Karpas-422 (cell line): ENCODE results near the gene HYAL1. TPM values are rescaled to one million over a fixed set of nuclear protein-coding genes. Genes with fewer than 3 reads are reported as not detected.

Source experiments
- DNase-seq: peaks from one replicate; pipeline ENCODE4 v3.0.0-alpha.2; 2015
- H2AFZ ChIP-seq: fragments of 200-600 bp; sonication (generic); 2 replicates; pipeline ENCODE4 v1.6.1; 2014; ENCODE audit warnings: antibody characterized with exemption, low read length, mixed read lengths
- H3K27ac ChIP-seq: fragments of 200-600 bp; sonication (generic); 2 replicates; pipeline ENCODE4 v1.5.1; 2014; ENCODE audit warnings: mild to moderate bottlenecking, low read length, moderate library complexity
- H3K27me3 ChIP-seq: fragments of 200-600 bp; sonication (generic); 2 replicates; pipeline ENCODE4 v1.6.1; 2014; ENCODE audit warnings: low read length, mixed read lengths
- H3K36me3 ChIP-seq: fragments of 200-600 bp; sonication (generic); 2 replicates; pipeline ENCODE4 v1.6.1; 2014; ENCODE audit warnings: low read length, mixed read lengths; ENCODE audit not compliant: insufficient read depth
- H3K4me1 ChIP-seq: fragments of 200-600 bp; sonication (generic); 2 replicates; pipeline ENCODE4 v1.6.1; 2014; ENCODE audit warnings: mild to moderate bottlenecking, low read length, mixed read lengths
- H3K4me2 ChIP-seq: fragments of 200-600 bp; sonication (generic); 2 replicates; pipeline ENCODE4 v1.6.1; 2014; ENCODE audit warnings: low read length, low read depth, mild to moderate bottlenecking; ENCODE audit not compliant: poor library complexity, severe bottlenecking
- H3K4me3 ChIP-seq: fragments of 200-600 bp; sonication (generic); 2 replicates; pipeline ENCODE4 v1.5.1; 2014; ENCODE audit warnings: mild to moderate bottlenecking, antibody characterized with exemption, low read length, mixed read lengths
- H3K79me2 ChIP-seq: fragments of 200-600 bp; sonication (generic); 2 replicates; pipeline ENCODE4 v1.6.1; 2014; ENCODE audit warnings: mild to moderate bottlenecking, low read length, mixed read lengths
- H3K9ac ChIP-seq: fragments of 200-600 bp; sonication (generic); 2 replicates; pipeline ENCODE4 v1.6.0; 2014; ENCODE audit warnings: low read length
- H3K9me2 ChIP-seq: fragments of 200-600 bp; sonication (generic), shearing (Covaris generic); replicated peaks from 2 replicates; pipeline ENCODE4 v1.6.0; 2014; ENCODE audit warnings: mild to moderate bottlenecking, low read length, moderate library complexity; ENCODE audit not compliant: insufficient read depth
- H3K9me3 ChIP-seq: fragments of 300-700, 200-600 bp; sonication (generic); 2 replicates; pipeline ENCODE4 v1.6.1; 2014; ENCODE audit warnings: low read length, mixed read lengths
- H4K20me1 ChIP-seq: fragments of 200-600 bp; sonication (generic); 2 replicates; pipeline ENCODE4 v1.6.1; 2014; ENCODE audit warnings: mild to moderate bottlenecking, antibody characterized with exemption, low read length, low read depth; ENCODE audit not compliant: insufficient read depth
- total RNA-seq: library from RNA; depleted of rRNA; stranded (reverse); fragments of >200 nt; shearing (Covaris generic); gene quantifications from 2 replicates; pipeline ENCODE4 v1.2.3, GENCODE V29; 2014; ENCODE audit warnings: low replicate concordance

HYAL1 gene
- total RNA-seq, 1 experiment from 2014 or later: 0.71 TPM

GRCh38 chr3:50323092-50323600 lies 19.8 kb upstream of the HYAL1 start:
- Histone ChIP-seq H3K9me3 (no peaks in the 10 kb centered on the region), H3K79me2 (peaks cover 42% of the 10 kb centered on the region), H3K27ac (no peak overlapping the region), H3K4me2 (no peak overlapping the region), H2AFZ (no peak overlapping the region), H4K20me1 (peaks cover 6% of the 10 kb centered on the region; the same call in 1 of the 2 replicates), H3K4me3 (no peak overlapping the region), H3K9me2 (no peaks in the 10 kb centered on the region), H3K4me1 (peaks cover 29% of the 10 kb centered on the region), H3K9ac (no peak overlapping the region), H3K27me3 (no peaks in the 10 kb centered on the region), H3K36me3 (peaks cover 9% of the 10 kb centered on the region; the same call in 1 of the 2 replicates)
- DNase-seq: no peak

- Histone ChIP-seq H3K27ac (peak within 1 kb of the TSS; percentile 67), H3K36me3 (peaks cover 9% of the 10 kb centered on the region; the same call in 1 of the 2 replicates), H3K79me2 (peaks cover 37% of the 10 kb centered on the region), H3K4me2 (peak within 1 kb of the TSS; percentile 92), H3K9me3 (no peaks in the 10 kb centered on the region), H3K9ac (peak within 1 kb of the TSS; percentile 91), H3K9me2 (no peaks in the 10 kb centered on the region), H3K4me3 (peak within 1 kb of the TSS; percentile 89), H3K4me1 (peaks cover 29% of the 10 kb centered on the region), H4K20me1 (peaks cover 6% of the 10 kb centered on the region; the same call in 1 of the 2 replicates), H2AFZ (peak within 1 kb of the TSS; percentile 59; the same call in 1 of the 2 replicates), H3K27me3 (no peaks in the 10 kb centered on the region)
- DNase-seq: no peak
Observed at GRCh38 chr3:50322386-50323091, 19.2 kb upstream of the HYAL1 start, which contains the start of gene HYAL2. TSS of gene HYAL2 (minus strand) at chr3:50322745. CDS start at chr3:50320489, 2,256 bp downstream.

GRCh38 chr3:50322115-50322385 lies 18.7 kb upstream of the HYAL1 start:
- H3K4me3 ChIP-seq: peak overlapping the region; percentile 89; the same call in 1 of the 2 replicates
- H3K27ac ChIP-seq: no peak overlapping the region
- H3K79me2 ChIP-seq: peaks cover 32% of the 10 kb centered on the region
- peaks cover 30% of the 10 kb centered on the region for H3K4me1 ChIP-seq
- H2AFZ ChIP-seq: no peak overlapping the region; the same call in 1 of the 2 replicates
- H3K9ac ChIP-seq: peak overlapping the region; percentile 91
- H3K9me2 ChIP-seq: no peaks in the 10 kb centered on the region
- H3K36me3 ChIP-seq: peaks cover 9% of the 10 kb centered on the region; the same call in 1 of the 2 replicates
- H3K9me3 ChIP-seq: no peaks in the 10 kb centered on the region
- H3K27me3 ChIP-seq: no peaks in the 10 kb centered on the region
- H4K20me1 ChIP-seq: peaks cover 5% of the 10 kb centered on the region; the same call in 1 of the 2 replicates
- DNase-seq: no peak
- H3K4me2 ChIP-seq: peak overlapping the region; percentile 92

GRCh38 chr3:50321336-50322114 lies 18.2 kb upstream of the HYAL1 start:
- peaks cover 27% of the 10 kb centered on the region for H3K79me2 ChIP-seq
- no peaks in the 10 kb centered on the region; the same call in 1 of the 2 replicates for H4K20me1 ChIP-seq
- peaks cover 26% of the 10 kb centered on the region for H3K4me1 ChIP-seq
- peak overlapping the region; percentile 92 for H3K4me2 ChIP-seq
- H2AFZ ChIP-seq: peak overlapping the region; percentile 59; the same call in 1 of the 2 replicates
- no peaks in the 10 kb centered on the region for H3K27me3 ChIP-seq
- H3K9me2 ChIP-seq: no peaks in the 10 kb centered on the region
- peaks cover 9% of the 10 kb centered on the region; the same call in 1 of the 2 replicates for H3K36me3 ChIP-seq
- H3K9me3 ChIP-seq: no peaks in the 10 kb centered on the region
- H3K9ac ChIP-seq: peak overlapping the region; percentile 91
- peak overlapping the region; percentile 67 for H3K27ac ChIP-seq
- DNase-seq: peak; percentile 94
- H3K4me3 ChIP-seq: peak overlapping the region; percentile 89

GRCh38 chr3:50320853-50321335 lies 17.5 kb upstream of the HYAL1 start:
- H3K4me3 ChIP-seq: peak overlapping the region; percentile 89

GRCh38 chr3:50319894-50320625 lies 16.7 kb upstream of the HYAL1 start:
- no peak for DNase-seq
- Histone ChIP-seq H3K9me2 (no peaks in the 10 kb centered on the region), H3K9ac (peak overlapping the region; percentile 91), H3K4me2 (peak overlapping the region; percentile 92), H3K27ac (0 out of 2 replicates have a peak overlapping the region, but pooled peaks have one; percentile 15), H3K9me3 (no peaks in the 10 kb centered on the region), H3K4me3 (peak overlapping the region; percentile 89), H3K4me1 (peaks cover 21% of the 10 kb centered on the region), H3K27me3 (no peaks in the 10 kb centered on the region), H2AFZ (no peak overlapping the region), H3K79me2 (peaks cover 22% of the 10 kb centered on the region), H3K36me3 (peaks cover 6% of the 10 kb centered on the region; the same call in 1 of the 2 replicates), H4K20me1 (no peaks in the 10 kb centered on the region; the same call in 1 of the 2 replicates)

More at GRCh38 chr3:50320853-50321335, 17.5 kb upstream of the HYAL1 start:
- no peak overlapping the region for H2AFZ ChIP-seq
- no peaks in the 10 kb centered on the region for H3K9me3 ChIP-seq
- peak; percentile 86 for DNase-seq
- H3K79me2 ChIP-seq: peaks cover 22% of the 10 kb centered on the region
- no peaks in the 10 kb centered on the region for H3K27me3 ChIP-seq
- H3K4me1 ChIP-seq: peaks cover 21% of the 10 kb centered on the region
- H3K27ac ChIP-seq: peak overlapping the region; percentile 67; the same call in 1 of the 2 replicates
- peak overlapping the region; percentile 91 for H3K9ac ChIP-seq
- no peaks in the 10 kb centered on the region for H3K9me2 ChIP-seq
- no peaks in the 10 kb centered on the region; the same call in 1 of the 2 replicates for H4K20me1 ChIP-seq
- peaks cover 6% of the 10 kb centered on the region; the same call in 1 of the 2 replicates for H3K36me3 ChIP-seq
- H3K4me2 ChIP-seq: peak overlapping the region; percentile 92

GRCh38 chr3:50319181-50319893 lies 16.0 kb upstream of the HYAL1 start:
- Histone ChIP-seq H3K79me2 (peaks cover 22% of the 10 kb centered on the region), H3K9me2 (no peaks in the 10 kb centered on the region), H3K27me3 (no peaks in the 10 kb centered on the region), H3K4me2 (no peak overlapping the region), H2AFZ (no peak overlapping the region), H3K9me3 (no peaks in the 10 kb centered on the region), H4K20me1 (no peaks in the 10 kb centered on the region; the same call in 1 of the 2 replicates), H3K4me1 (peaks cover 21% of the 10 kb centered on the region), H3K9ac (no peak overlapping the region), H3K36me3 (peaks cover 6% of the 10 kb centered on the region; the same call in 1 of the 2 replicates), H3K4me3 (no peak overlapping the region; the same call in 1 of the 2 replicates), H3K27ac (no peak overlapping the region)
- no peak for DNase-seq
